GM12892 (cell line): ENCODE data around the gene IRF7.

ENCODE experiments used
- DNase-seq: peaks from one replicate; pipeline ENCODE4 v3.0.0; 2011; ENCODE audit not compliant: insufficient read length
- FAIRE-seq: peaks from 2 replicates; lab custom pipeline; 2011; peaks lifted over from hg19 to GRCh38; lab: Jason Lieb, UNC
- POLR2A ChIP-seq: IDR thresholded peaks from 2 replicates; pipeline ENCODE4 v1.6.1; 2011; ENCODE audit warnings: low read depth, low read length, control low read depth
- POLR2AphosphoS5 ChIP-seq: IDR thresholded peaks from 2 replicates; pipeline ENCODE4 v1.6.1; 2011; ENCODE audit warnings: low read depth, low read length, control low read depth
- TAF1 ChIP-seq: IDR thresholded peaks from 2 replicates; pipeline ENCODE4 v1.6.1; 2011; ENCODE audit warnings: low read depth, mild to moderate bottlenecking, control low read depth, low read length, borderline replicate concordance

Gene IRF7

DNA sequence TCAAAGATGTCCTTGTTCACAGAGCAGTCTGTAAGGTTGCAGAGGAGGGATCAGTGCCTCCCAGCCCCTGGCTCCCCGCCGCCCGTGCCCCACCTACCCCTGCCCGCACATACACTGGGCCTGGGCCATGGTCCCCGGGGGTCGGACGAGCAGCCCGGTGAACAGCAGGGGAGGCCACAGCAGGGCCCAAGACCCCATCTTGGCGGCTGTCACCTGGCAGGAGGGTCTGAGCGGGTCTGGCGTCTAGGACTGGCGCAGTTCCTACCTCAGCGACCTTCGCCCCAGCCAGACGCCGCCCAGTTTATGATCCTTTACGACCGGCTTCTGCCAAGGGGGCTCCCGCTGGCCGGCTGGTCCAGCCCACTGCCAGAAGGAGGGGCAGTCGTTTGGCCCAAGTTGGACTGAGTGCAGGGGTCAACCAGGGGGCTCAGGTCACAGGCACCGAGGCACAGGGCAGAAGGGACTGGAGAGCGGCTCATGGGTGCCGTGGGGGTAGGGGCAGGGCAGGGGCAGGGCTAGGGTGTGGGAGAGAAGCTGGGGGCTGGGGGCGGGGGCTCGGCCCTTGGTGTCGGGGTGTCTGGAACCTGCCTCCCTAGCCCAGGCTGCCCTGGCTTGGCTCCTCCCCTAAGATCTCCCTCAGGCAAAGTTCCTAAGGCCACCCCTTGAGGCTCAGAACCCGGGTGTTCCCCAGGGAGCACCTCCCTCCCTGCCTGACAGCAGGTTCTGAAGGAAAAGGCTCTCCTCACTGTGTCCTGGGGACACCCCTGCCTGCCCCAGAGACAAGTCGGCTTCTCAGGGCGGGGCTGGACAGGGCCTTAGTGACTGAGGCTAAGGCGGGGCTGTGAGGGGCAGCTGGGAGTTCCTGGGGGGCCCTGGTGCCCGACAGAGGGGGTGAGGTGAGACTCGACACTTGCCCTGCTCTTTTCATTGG, 9.2 kb upstream of the IRF7 start, which contains the start of gene CDHR5:
Gene CDHR5, minus strand, starts transcription at position 251 of the 931 bp plus-strand sequence. Its CDS starts 53 bp downstream, at position 198.
- TF ChIP-seq POLR2AphosphoS5 (no peak), TAF1 (no peak), POLR2A (no peak)
- FAIRE-seq (no peak), DNase-seq (no peak)

DNA sequence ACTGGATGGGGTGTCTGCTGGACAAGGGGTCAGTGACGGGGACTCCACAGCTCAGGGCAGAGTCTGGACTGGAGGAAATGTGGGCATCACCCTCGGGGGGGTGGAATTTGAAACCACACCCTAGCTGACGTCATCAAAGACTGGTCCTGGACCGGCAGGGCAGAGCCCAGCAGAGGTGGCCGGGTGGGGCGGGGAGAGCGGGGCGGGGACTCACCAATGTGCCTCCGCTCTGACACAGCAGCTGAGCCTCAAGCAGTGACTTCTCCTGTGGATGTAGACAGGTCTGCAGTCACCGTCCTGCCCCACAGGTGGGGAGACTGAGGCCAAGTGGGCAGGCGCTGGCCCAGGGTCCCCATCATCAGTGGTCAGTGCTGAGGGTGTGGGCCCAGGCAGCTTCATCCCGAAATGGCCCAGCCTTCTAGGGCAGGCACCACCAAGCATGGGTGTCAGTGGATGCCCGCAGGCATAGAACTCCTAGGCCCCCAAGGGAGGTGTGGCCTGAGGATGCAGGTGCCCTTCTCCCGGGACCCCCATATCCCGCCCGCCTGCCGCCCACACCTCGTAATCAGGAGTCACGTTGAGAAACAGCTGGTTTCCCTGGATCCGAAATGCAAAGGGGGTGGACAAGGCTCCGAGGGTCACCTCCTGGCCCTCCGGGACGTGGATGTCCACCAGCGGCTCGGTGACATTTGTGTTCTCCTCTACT, 8.4 kb upstream of the IRF7 start:
- TF ChIP-seq POLR2A (no peak), TAF1 (no peak), POLR2AphosphoS5 (no peak)
- no peak for DNase-seq
- FAIRE-seq, result no peak

DNA sequence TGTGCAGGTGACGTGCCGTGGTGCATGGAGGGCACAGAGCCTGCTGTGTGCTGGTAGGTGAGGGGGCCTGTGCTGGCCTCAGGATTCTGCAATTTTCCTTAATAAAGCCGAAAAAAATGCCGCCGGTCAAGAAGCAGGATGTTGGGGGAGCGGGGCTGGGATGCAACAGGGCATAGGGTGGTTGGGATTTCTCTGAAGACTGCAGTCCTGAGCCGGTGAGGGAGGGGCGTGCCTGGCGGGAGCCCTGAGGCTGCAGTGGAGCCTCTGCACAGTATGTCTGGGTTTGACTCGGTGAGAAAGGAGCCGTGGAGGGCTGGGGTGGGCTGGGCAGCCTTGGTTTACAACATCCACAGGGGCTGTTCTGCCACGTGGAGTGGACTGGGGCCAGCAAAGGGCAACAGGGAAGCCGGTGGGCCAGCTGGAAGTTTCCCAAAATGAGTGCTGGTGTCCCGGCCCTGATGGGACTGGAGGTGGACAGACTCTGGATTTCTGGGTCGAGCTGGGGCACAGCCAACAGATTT, 7.7 kb upstream of the IRF7 start:
- FAIRE-seq, result no peak
- no peak for TF ChIP-seq POLR2A
- no peak for TF ChIP-seq POLR2AphosphoS5
- TF ChIP-seq TAF1, result no peak

DNA sequence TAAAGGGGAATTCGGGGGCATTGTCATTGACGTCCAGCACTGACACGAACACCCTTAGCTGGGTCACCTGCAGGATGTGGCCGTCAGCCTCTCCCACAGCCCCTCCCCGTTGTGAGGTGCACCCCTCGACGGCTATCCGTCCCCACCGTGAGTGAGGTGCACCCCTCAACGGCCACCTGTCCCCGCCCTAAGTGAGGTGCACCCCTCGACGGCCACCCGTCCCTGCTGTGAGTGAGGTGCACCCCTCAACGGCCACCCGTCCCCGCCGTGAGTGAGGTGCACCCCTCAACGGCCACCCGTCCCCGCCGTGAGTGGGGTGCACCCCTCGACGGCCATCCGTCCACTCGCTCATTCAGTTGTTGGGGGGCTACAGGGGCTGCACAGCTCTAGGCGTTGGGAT, 6.1 kb upstream of the IRF7 start:
- FAIRE-seq (no peak), DNase-seq (no peak)
- TF ChIP-seq TAF1 (no peak), POLR2AphosphoS5 (no peak), POLR2A (no peak)

More for the DNA sequence above, 7.7 kb upstream of the IRF7 start:
- DNase-seq, result no peak

DNA sequence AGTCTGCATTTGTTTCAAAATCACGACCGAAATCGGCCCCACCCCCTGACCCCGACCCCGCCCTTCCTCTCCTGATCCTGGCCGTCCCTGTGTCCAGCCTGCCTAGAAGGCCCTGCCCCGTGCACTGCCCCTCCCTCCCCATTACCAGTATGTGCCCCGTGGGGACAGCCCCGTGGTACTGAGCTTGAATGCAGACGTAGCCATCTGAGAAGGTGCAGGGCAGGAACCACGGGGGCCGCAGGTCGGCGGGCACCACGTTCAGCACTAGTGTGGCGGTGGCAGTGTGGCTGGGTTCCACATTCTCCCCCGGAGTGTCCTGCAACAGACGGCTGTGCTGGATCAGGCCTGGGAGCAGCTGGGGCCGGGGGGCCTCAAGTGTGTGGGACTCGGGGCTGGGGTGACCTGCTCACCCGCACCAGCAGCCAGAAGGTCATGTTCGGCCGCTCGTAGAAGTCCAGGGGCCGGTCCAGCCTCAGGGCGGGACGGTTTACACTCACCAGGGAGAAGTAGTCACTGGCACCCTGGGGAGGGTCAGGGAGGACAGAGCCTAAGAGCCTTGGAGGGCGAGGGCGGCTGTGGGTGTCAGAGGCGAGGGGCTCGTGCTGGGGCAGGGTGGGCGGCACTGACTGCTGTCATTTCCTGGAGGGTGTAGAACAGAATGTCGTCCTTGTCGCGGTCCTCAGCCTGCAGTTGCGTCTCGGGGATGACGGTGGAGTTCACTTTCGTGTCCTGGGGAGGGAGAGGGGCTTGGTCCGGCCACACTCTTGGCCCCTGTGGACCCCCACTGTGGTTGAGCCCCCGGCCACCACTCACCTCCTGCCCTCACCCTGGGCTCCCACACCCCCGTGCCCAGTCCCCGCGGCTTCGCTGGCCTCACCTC, 5.4 kb upstream of the IRF7 start:
- DNase-seq (no peak), FAIRE-seq (no peak)
- TF ChIP-seq POLR2AphosphoS5, result 0 out of 2 replicates have a peak, but pooled peaks have one; percentile 33
- TF ChIP-seq POLR2A, result no peak
- no peak for TF ChIP-seq TAF1

DNA sequence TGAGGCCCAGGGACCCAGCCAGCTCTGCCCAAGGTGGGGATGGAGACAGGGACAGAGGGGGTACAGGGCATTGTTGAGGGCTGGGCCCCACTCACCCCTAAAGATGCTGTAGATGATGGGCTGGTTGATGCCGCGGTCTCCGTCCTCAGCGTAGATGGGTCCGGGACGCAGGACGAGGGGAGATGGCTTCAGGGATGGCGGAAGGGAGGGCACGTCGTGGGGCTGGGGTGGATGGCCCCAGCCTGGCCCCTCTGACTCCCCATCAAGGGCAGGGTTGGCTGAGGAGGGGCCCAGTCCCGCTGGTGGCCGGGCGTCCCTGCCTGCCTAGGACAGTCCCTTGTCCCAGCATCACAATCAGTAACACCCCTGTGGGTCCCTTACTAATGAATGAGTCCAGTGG, 4.5 kb upstream of the IRF7 start:
- DNase-seq (no peak), FAIRE-seq (no peak)
- TF ChIP-seq POLR2AphosphoS5 (no peak), TAF1 (no peak), POLR2A (no peak)

DNA sequence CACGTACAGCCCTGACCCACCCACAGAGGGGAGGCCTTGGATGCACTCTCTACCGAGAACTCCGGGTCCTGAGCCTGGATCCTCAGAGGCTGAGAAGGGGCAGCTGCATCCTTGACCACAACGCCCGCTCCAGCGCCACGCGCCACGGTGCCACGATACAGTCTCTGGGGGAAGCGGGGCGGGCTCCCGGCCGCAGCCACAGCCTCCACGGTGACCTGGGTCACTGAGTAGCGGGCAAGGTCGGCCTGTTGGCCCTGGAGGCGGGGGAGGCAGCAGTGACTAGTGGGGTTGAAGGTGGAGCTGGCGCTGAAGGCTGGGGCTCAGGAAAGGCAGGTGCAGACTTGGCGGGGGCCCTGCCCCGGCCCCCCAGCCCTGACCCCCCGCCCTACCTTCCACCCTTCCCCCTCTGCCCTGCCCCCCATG, 3.9 kb upstream of the IRF7 start:
- TF ChIP-seq TAF1 (no peak), POLR2AphosphoS5 (no peak), POLR2A (no peak)
- DNase-seq (no peak), FAIRE-seq (no peak)

DNA sequence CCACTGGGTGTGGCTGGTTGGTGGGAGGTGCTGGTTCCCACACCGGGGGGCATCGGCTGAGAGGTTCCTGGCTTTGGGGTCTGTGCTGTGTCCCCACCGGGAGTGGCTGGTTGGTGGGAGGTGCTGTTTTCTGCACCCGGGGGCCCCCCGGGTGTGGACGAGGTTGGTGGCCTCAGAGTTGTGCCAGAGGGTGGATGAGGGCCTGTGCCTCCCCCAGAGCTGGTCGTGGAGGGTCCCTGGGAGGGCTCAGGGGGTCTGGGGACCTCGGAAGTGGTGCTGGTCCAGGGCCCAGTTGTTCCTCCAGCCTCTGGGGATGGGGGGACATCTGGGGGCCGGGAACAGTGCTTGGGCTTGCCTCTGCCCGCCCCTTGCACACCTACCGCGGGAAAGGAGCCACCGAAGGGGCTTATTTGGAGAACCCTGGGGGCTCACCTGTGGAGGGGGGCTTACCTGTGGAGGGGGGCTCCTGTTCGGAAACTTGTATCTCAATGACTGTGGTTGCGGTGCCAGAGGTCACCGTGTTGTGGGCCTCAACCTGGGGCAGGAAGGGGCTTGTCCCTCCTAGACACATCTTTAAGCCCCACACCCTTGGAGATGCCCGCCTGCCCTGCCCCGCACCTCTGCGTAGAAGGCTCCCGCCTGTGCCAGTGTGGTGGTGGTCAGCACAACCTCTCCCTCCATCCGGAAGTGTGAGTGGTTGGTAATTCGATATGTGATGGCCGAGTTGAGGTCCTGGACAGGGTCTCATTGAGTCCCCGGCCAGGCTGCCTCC, 3.3 kb upstream of the IRF7 start:
- DNase-seq (no peak), FAIRE-seq (no peak)
- TF ChIP-seq POLR2AphosphoS5 (no peak), POLR2A (no peak), TAF1 (no peak)

DNA sequence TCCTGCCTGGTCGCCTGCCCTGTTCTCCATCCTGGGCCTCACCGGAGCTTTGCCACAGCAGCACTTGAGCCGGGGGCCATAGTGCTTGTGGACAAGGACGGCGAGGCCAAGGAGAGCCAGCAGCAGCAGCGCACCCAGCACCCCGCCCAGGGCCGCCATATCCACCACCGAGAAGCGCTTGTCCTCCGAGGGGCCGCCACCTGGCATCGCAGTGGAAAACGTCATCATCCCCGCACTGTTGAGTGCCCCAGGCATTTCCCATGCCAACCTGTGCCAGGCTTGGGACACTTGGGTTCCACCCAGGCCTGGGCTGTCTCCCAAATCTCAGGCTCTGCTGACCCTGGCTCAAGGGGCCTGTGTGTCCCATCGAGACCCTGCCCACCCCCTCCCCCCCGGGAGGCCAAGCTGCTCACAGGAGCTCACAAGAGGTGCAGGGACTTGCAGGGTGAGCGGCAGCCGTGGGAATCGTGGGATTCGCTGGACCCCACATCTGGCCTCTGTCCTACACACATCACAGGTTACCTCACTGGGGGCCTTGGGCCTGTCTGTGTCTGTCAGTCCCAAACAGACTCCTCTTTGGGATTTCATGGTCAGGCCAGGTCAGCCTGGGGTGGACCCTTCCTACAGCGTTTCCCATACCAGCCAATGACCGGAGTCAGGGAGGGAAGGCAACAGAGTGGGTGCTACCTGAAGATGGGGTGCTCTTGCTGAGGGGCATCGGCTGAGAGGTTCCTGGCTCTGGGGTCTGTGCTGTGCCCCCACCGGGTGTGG, 2.3 kb upstream of the IRF7 start:
- TF ChIP-seq POLR2AphosphoS5 (no peak), TAF1 (no peak), POLR2A (no peak)
- FAIRE-seq (no peak), DNase-seq (no peak)
